Type B pancreatic cell (in vitro differentiated cells): Measurements from ENCODE around the gene ANGPTL3. TPM values are rescaled to one million over a fixed set of nuclear protein-coding genes. Genes with fewer than 3 reads are reported as not detected.
"Not testable (repeated sequence)": the region's sequence is repeated elsewhere in the genome, so short reads cannot be mapped to it uniquely, and the experiment has no call there.

Experiments
- DNase-seq: peaks from one replicate; pipeline ENCODE4 v3.0.0; 2021; ENCODE audit warnings: mixed read lengths; ENCODE audit not compliant: unreplicated experiment; ENCODE audit errors: extremely low spot score
- H3K27ac Mint-ChIP-seq: 2 replicates; pipeline ENCODE4 v1.8.0; 2021; ENCODE audit warnings: mild to moderate bottlenecking, mixed read lengths
- H3K27me3 Mint-ChIP-seq: 2 replicates; pipeline ENCODE4 v1.8.0; 2021; ENCODE audit warnings: mixed read lengths
- H3K36me3 Mint-ChIP-seq: 2 replicates; pipeline ENCODE4 v1.8.0; 2021; ENCODE audit warnings: mixed read lengths
- H3K4me1 Mint-ChIP-seq: one replicate; pipeline ENCODE4 v1.8.0; 2021; ENCODE audit warnings: mixed read lengths; ENCODE audit not compliant: unreplicated experiment
- H3K4me3 Mint-ChIP-seq: 2 replicates; pipeline ENCODE4 v1.8.0; 2021; ENCODE audit warnings: mild to moderate bottlenecking, mixed read lengths
- H3K9me3 Mint-ChIP-seq: 2 replicates; pipeline ENCODE4 v1.8.0; 2021; ENCODE audit warnings: mixed read lengths
- long read RNA-seq: library from polyadenylated mRNA; unstranded; transcript quantifications from one replicate; pipeline ENCODE4 v2.0.0, GENCODE V29; 2020
- total RNA-seq: library from RNA; stranded (reverse); gene quantifications from 2 replicates; pipeline ENCODE4 v1.2.1, GENCODE V29; 2021; ENCODE audit warnings: low replicate concordance
- TF ChIP-seq, protein P1 (sequence below): fragments of 200-600 bp; sonication (generic); conservative IDR thresholded peaks from 2 replicates; pipeline ENCODE4 v1.5.0; 2021; ENCODE audit warnings: antibody characterized with exemption, mild to moderate bottlenecking

Gene ANGPTL3, protein sequence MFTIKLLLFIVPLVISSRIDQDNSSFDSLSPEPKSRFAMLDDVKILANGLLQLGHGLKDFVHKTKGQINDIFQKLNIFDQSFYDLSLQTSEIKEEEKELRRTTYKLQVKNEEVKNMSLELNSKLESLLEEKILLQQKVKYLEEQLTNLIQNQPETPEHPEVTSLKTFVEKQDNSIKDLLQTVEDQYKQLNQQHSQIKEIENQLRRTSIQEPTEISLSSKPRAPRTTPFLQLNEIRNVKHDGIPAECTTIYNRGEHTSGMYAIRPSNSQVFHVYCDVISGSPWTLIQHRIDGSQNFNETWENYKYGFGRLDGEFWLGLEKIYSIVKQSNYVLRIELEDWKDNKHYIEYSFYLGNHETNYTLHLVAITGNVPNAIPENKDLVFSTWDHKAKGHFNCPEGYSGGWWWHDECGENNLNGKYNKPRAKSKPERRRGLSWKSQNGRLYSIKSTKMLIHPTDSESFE
- total RNA-seq: 2.2 and 2.6 TPM in 2 replicates
- long read RNA-seq, transcript ANGPTL3-201 (7 exons, 2,805 nt): major isoform, 7 of 11 reads
- long read RNA-seq, partial matches to known transcripts: 2 of 11 reads
- long read RNA-seq, other reads (novel, unspliced or antisense): 2 of 11 reads

DNA sequence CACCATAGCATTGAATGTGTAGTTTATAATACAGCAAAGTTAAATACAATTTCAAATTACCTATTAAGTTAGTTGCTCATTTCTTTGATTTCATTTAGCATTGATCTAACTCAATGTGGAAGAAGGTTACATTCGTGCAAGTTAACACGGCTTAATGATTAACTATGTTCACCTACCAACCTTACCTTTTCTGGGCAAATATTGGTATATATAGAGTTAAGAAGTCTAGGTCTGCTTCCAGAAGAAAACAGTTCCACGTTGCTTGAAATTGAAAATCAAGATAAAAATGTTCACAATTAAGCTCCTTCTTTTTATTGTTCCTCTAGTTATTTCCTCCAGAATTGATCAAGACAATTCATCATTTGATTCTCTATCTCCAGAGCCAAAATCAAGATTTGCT, at the start of gene ANGPTL3:
TSS of gene ANGPTL3 (plus strand) at position 240 of the 400 bp plus-strand sequence. CDS start at position 287, 47 bp downstream.
- Mint-ChIP-seq H3K27ac (no peak within 1 kb of the TSS), H3K27me3 (no peaks in the 10 kb centered on the region), H3K4me1 (no peaks in the 10 kb centered on the region), H3K4me3 (no peak within 1 kb of the TSS), H3K36me3 (peaks cover 4% of the 10 kb centered on the region), H3K9me3 (no peaks in the 10 kb centered on the region)
- DNase-seq: no peak
- TF ChIP-seq, protein P1, sequence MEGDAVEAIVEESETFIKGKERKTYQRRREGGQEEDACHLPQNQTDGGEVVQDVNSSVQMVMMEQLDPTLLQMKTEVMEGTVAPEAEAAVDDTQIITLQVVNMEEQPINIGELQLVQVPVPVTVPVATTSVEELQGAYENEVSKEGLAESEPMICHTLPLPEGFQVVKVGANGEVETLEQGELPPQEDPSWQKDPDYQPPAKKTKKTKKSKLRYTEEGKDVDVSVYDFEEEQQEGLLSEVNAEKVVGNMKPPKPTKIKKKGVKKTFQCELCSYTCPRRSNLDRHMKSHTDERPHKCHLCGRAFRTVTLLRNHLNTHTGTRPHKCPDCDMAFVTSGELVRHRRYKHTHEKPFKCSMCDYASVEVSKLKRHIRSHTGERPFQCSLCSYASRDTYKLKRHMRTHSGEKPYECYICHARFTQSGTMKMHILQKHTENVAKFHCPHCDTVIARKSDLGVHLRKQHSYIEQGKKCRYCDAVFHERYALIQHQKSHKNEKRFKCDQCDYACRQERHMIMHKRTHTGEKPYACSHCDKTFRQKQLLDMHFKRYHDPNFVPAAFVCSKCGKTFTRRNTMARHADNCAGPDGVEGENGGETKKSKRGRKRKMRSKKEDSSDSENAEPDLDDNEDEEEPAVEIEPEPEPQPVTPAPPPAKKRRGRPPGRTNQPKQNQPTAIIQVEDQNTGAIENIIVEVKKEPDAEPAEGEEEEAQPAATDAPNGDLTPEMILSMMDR: no peak

DNA sequence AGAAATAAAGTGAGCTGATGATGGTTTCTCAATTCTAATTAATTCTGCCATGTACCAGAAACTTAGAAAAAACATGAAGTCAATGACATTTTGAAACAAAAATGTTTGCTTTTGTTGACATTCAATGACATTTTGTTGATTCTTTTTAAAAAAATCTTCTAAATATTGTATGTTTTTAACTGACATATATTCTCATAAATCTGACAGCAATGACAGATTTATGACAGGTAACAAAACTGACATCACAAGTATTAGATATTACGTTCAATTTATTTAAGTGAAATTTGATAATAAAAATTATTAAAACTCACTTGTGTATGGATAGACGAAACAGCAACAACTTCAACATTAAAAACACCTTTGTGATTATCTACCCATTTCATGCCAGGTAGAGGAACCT, 36.0 kb upstream of the ANGPTL3 start:
- no peaks in the 10 kb centered on the region for H3K27me3 Mint-ChIP-seq
- DNase-seq: no peak
- no peaks in the 10 kb centered on the region for H3K9me3 Mint-ChIP-seq
- H3K4me3 Mint-ChIP-seq: no peak overlapping the region
- TF ChIP-seq, protein P1: no peak
- H3K27ac Mint-ChIP-seq: no peak overlapping the region
- H3K4me1 Mint-ChIP-seq: no peaks in the 10 kb centered on the region
- H3K36me3 Mint-ChIP-seq: peaks cover 49% of the 10 kb centered on the region

DNA sequence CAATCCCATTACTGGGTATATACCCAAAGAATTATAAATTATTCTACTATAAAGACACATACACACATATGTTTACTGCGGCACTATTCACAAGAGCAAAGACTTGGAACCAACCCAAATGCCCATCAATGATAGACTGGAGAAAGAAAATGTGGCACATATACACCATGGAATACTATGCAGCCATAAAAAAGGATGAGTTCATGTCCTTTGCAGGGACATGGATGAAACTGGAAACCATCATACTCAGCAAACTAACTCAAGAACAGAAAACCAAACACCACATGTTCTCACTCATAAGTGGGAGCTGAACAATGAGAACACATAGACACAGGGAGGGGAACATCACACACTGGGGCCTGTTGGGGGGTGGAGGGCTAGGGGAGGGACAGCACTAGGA, 30.1 kb upstream of the ANGPTL3 start:
- H3K4me3 Mint-ChIP-seq: not testable (repeated sequence)
- H3K36me3 Mint-ChIP-seq: peaks cover 75% of the 10 kb centered on the region

DNA sequence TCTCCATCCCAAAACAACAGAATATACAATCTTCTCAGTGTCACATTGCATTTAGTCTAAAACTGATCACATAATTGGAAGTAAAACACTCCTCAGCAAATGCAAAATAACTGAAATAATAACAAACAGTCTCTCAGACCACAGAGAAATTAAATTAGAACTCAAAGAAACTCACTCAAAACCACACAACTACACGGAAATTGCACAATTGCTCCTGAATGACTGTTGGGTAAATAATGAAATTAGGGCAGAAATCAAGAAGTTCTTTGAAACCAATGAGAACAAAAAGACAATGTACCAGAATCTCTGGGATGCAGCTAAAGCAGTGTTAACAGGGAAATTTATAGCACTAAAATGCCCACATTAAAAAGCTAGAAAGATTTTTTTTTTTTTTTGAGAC, 29.4 kb upstream of the ANGPTL3 start:
- H3K4me3 Mint-ChIP-seq, H3K4me1 Mint-ChIP-seq, H3K27ac Mint-ChIP-seq, DNase-seq, H3K27me3 Mint-ChIP-seq, H3K9me3 Mint-ChIP-seq: not testable (repeated sequence)
- peaks cover 74% of the 10 kb centered on the region for H3K36me3 Mint-ChIP-seq

More for the DNA sequence above, 30.1 kb upstream of the ANGPTL3 start:
- H3K9me3 Mint-ChIP-seq, H3K27ac Mint-ChIP-seq, DNase-seq, H3K27me3 Mint-ChIP-seq, H3K4me1 Mint-ChIP-seq: not testable (repeated sequence)

DNA sequence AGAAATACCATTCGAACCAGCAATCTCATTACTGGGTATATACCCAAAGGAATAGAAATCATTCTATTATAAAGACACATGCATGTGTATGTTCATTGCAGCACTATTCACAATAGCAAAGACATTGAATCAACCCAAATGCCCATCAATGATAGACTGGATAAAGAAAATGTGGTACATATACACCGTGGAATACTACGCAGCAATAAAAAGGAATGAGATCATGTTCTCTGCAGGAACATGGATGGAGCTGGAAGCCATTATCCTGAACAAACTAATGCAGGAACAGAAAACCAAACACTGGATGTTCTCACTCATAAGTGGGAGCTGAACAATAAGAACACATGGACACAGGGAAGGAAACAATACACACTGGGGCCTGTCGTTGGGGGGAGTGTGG, 25.8 kb upstream of the ANGPTL3 start:
- peaks cover 59% of the 10 kb centered on the region for H3K36me3 Mint-ChIP-seq
- H3K9me3 Mint-ChIP-seq, H3K4me3 Mint-ChIP-seq, H3K27ac Mint-ChIP-seq, DNase-seq, H3K27me3 Mint-ChIP-seq, H3K4me1 Mint-ChIP-seq: not testable (repeated sequence)

DNA sequence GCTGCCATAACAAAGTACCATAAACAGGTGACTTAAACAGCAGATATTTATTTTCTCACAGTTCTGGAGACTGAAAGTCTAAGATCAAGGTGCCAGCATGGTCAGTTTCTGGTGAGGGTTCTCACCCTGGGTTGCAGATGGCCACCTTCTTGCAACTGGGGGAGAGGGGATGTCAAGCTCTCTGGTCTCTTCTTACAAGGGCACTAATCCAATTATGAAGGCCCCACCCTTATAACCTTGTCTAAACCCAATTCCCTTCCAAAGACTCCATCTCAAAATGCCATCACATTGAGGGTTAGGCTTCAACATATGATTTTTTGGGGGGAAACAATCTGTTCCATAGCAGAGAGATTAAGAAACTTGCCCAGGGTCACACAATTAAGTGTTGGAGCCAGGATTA, 24.8 kb upstream of the ANGPTL3 start:
- no peak overlapping the region for H3K27ac Mint-ChIP-seq
- H3K4me3 Mint-ChIP-seq: no peak overlapping the region
- no peak for DNase-seq
- H3K36me3 Mint-ChIP-seq: peaks cover 51% of the 10 kb centered on the region
- TF ChIP-seq, protein P1: no peak
- H3K4me1 Mint-ChIP-seq: no peaks in the 10 kb centered on the region
- no peaks in the 10 kb centered on the region for H3K27me3 Mint-ChIP-seq
- H3K9me3 Mint-ChIP-seq: no peaks in the 10 kb centered on the region

DNA sequence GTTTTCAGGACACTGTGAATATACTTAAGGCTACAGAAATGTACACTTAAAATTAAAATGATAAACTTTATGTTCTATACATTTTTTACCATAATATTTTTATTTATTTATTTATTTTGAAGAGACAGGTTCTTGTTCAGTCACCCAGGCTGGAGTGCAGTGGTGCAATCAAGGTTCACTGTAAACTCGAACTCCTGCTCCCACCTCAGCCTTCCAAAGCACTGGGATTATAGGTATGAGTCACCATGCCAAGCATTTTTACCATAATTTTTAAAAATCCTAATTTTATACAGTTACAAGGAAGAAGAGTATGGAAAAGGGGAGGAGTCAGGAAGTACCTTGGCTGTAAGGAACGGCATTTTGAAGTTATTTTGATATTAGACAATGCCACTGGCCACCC, 23.6 kb upstream of the ANGPTL3 start:
- no peaks in the 10 kb centered on the region for H3K27me3 Mint-ChIP-seq
- DNase-seq: no peak
- TF ChIP-seq, protein P1: no peak
- H3K27ac Mint-ChIP-seq: no peak overlapping the region
- H3K9me3 Mint-ChIP-seq: no peaks in the 10 kb centered on the region
- peaks cover 46% of the 10 kb centered on the region for H3K36me3 Mint-ChIP-seq
- H3K4me1 Mint-ChIP-seq: no peaks in the 10 kb centered on the region
- no peak overlapping the region for H3K4me3 Mint-ChIP-seq
